ENCODE results near the gene HDDC3.

HDDC3 gene

DNA sequence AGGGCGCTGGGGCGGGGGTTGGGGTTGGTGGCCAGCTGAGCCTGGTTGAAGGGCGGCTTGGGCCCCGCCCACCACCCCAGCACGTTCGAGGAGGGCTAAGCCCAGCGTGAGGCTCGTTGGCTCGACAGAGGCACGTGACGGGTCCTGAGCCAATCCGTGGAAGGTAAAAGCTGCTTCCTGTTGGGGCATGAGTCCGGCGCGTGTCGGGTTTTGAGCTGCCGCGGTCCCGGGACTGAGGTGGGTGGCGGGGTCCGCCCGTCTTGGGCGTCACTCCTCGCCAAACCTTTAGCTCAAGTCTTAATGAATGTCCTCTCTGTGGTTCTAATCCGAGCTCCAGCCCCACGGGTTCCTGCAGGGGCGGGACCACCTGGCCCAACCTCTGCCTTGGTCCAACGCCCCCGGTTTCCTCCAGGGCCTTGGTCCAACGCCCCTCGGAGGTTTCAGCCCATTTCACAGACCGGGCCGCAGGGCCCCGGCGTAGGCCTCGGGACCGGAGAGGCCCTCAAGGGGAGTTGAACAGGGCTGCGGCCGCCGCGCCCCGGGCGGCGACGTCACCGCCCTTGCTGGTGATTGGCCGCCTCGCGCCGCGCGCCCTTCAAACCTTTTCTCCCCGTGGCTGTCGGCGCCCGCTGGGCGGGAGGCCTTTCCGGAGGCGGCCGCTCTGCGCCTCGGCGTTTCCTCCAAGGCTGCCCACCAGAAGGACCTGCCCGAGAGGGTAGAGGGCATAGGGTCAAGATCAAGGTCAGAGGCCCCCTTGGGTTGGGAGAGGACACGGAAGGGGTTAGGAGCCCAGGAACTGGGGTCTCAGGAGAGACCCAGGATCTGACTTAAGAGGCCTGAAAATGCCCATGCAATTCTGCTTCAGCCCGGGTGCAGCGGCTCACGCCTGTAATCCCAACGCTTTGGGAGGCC, 22.6 kb upstream of the HDDC3 start, which contains the start of gene RCCD1:
Gene RCCD1, plus strand, starts transcription at position 173 of the 912 bp plus-strand sequence. CDS start 1,851 bp downstream, outside the sequence.
- intact Hi-C loops (cut with DNase I): loop anchor here (2.0 to 5.0 kb wide), 2 partner anchors 37 to 316 kb away; partner anchors contain the start of gene PRC1
- DNase-seq: peak; percentile 92 to 99 (median 97)

- peak in 2 of 10 donors; percentile 28 to 63 for DNase-seq
- intact Hi-C loops (cut with DNase I): loop anchor here (2.0 to 5.0 kb wide), 2 partner anchors 38 to 317 kb away; partner anchors contain the start of gene PRC1
These were observed 21.8 kb upstream of the HDDC3 start for GRCh38 chr15:90953947-90954711.

- intact Hi-C loops (cut with DNase I): loop anchor here (5.0 kb wide), 1 partner anchor 39 kb away; the partner anchor contains the start of gene PRC1
These were observed 20.7 kb upstream of the HDDC3 start for GRCh38 chr15:90952901-90953677.

DNA sequence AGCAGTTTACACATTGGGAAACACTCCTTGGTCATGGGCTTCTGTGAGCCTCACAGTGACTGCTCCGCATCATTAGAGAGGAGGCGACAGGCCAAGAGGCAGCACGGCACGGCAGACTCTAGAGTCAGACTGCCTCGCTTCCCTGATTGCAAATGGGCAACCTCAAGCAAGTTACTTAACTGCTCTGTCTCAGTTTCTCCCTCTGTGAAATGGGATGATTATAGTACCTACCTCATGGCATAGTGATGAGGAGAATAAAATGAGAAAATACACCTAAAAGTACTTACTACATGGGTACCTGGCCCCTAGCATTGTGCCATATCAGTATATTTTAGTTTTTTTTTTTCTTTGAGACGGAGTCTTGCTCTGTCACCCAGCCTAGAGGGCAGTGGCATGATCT, 18.3 kb upstream of the HDDC3 start:
- intact Hi-C loops (cut with DNase I): loop anchor here (5.0 kb wide), 1 partner anchor 42 kb away; the partner anchor contains the start of gene PRC1
- DNase-seq: peak in 1 of 10 donors; percentile 27

More at GRCh38 chr15:90952901-90953677, 20.7 kb upstream of the HDDC3 start:
- peak in 1 of 10 donors; percentile 46 for DNase-seq

GRCh38 chr15:90949979-90950675, 17.8 kb upstream of the HDDC3 start:
- DNase-seq: peak in 3 of 10 donors; percentile 54 to 74 (median 61)
- intact Hi-C loops (cut with DNase I): loop anchor here (5.0 kb wide), 1 partner anchor 42 kb away; the partner anchor contains the start of gene PRC1

DNA sequence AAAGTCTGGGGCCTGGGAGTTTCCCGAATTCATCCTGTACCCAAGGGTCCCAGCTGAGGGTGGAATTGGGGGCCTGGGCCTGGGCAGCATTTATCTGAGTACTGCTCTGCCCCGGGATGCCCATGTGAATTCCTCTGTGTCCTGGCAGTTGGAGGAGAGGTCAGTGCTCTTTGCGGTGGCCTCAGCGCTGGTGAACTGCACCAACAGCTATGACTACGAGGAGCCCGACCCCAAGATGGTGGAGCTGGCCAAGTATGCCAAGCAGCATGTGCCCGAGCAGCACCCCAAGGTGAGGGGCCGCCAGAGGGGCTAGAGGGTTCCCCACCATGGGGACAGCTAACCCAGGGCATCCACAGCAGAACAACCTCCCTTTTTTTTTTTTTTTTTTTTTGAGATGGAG, 16.2 kb upstream of the HDDC3 start:
- peak in 3 of 10 donors; percentile 37 to 82 (median 81) for DNase-seq

GRCh38 chr15:90947577-90948357, 15.4 kb upstream of the HDDC3 start:
- intact Hi-C loops (cut with DNase I): no loop called here
- peak in 3 of 10 donors; percentile 35 to 79 (median 55) for DNase-seq

More for the DNA sequence above, 16.2 kb upstream of the HDDC3 start:
- intact Hi-C loops (cut with DNase I): no loop called here

- peak in 1 of 10 donors; percentile 42 for DNase-seq
- intact Hi-C loops (cut with DNase I): no loop called here
These were observed 14.7 kb upstream of the HDDC3 start for GRCh38 chr15:90946941-90947576.

GRCh38 chr15:90946538-90946937, 14.2 kb upstream of the HDDC3 start:
- intact Hi-C loops (cut with DNase I): no loop called here
- DNase-seq: peak in 3 of 10 donors; percentile 25 to 75 (median 50)

- peak in 1 of 10 donors; percentile 9 for DNase-seq
- intact Hi-C loops (cut with DNase I): no loop called here
These were observed 12.7 kb upstream of the HDDC3 start for GRCh38 chr15:90945091-90945490.

DNA sequence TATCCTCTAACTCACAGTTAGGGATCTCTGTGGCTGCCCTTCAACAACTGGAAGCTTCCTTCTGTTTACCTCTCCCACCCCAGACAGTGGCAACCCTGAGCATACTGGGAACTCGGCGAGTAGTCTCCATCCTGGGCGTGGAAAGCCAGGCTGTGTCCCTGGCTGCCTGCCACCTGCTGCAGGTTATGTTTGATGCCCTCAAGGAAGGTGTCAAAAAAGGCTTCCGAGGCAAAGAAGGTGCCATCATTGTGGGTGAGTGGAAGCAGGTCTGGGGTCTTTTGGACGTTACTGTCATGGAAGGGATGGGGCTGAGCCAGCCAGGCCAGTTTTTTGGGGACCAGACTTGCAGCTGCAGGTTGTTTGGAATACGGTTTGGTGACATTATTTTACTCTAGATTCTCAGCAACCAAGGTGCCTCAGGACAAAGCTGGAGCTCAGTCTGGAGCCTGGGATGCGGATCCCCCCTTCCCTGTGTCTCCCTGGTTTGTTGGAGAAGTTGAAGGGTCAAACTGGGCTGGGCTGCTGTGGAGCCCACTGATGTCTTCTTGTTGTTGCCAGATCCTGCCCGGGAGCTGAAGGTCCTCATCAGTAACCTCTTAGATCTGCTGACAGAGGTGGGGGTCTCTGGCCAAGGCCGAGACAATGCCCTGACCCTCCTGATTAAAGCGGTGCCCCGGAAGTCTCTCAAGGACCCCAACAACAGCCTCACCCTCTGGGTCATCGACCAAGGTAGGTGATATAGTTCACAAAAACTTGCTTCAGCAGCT, 10.2 kb upstream of the HDDC3 start:
- intact Hi-C loops (cut with DNase I): no loop called here

GRCh38 chr15:90941038-90941437, 8.7 kb upstream of the HDDC3 start:
- intact Hi-C loops (cut with DNase I): no loop called here
- peak in 2 of 10 donors; percentile 2 to 50 for DNase-seq

More for the DNA sequence above, 10.2 kb upstream of the HDDC3 start:
- peak in 2 of 10 donors; percentile 8 to 60 for DNase-seq

DNA sequence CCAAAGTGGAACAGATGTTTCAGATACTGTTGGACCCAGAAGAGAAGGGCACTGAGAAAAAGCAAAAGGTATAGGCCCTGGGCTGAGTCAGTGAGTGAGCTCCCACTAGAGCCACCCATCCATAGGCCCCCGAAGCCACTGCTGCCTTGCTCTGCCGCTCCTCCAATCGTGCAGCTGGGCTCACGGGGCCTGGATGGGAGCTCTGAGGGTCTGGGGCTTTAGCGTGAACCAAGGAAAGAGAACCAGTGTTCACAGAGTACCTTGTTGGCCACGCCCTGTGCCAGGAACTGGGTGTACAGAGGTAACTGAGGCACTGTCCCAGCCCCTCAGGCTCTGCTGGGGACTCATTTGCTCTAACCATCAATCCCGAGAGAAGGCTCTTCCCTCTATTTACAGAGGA, 7.4 kb upstream of the HDDC3 start:
- peak in 2 of 10 donors; percentile 7 to 70 for DNase-seq
- intact Hi-C loops (cut with DNase I): no loop called here

DNA sequence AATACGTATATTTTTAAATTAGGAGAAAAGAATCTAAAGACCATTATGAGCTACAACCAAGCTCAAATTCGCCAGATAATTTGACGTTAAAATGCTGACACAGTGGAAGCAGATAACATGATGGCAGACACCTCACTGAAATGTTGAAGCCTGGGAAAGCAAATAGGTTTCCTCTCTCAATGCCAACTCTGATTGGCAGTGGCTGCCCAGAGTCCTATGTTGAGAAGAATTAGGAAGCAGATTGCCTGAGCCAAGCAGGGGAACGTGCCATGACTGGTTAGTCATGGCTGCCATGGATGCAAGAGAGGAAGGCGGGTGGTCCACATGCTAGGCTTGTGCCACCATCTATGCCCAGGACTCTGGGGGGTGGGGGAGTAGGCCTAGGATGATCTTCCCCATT, 5.9 kb upstream of the HDDC3 start:
- intact Hi-C loops (cut with DNase I): no loop called here
- peak in 1 of 10 donors; percentile 22 for DNase-seq

DNA sequence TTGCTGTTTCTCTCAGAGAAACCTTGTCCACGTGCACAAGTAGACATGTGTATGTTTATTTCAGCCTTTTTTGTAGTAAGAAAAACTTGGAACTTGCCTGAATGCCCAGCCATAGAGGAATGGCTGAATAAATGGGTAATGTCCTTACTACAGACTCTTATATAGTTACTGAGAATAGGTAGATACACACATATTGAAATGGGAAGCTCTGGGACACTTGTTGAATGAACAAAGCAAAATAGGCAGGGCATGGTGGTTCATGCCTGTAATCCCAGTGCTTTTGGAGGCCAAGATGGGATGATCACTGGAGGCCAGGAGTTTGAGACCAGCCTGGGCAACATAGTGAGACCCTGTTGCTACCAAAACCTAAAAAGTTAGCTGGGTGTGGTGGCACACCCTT, 4.5 kb upstream of the HDDC3 start:
- DNase-seq: no peak
- intact Hi-C loops (cut with DNase I): no loop called here

DNA sequence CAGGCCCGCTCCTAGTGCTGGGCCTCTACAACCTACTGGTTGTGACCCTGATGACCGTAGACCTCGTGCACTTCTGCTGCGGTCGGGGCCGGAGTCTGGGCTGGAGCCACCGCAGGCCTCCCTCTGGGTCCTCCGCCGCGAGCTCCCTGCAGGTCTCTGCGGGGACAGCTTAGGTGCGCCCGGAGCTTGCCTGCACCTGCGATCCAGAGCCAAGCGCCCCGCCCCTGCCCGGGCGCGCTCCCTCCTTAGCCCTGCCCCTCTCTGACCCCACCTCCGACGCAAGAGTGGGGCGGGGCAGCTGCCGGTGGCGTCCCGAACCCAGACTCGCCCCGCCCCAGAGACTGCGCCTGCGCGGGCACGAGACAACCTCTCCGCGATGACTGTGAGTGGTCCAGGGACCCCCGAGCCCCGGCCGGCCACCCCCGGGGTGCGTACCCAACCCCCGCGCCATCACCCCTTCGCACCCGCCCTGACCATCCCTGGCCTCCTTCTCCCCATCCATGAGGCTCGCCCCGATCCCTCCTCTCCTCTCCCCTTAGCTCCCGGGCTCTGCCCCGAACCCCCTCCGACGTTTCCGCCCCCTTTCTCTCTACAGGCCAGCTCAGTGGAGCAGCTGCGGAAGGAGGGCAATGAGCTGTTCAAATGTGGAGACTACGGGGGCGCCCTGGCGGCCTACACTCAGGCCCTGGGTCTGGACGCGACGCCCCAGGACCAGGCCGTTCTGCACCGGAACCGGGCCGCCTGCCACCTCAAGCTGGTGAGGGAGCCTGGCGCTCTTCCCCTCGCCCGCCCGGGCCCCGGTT, 2.8 kb upstream of the HDDC3 start, which contains the start of gene UNC45A:
Gene UNC45A, plus strand, starts transcription at position 337 of the 803 bp plus-strand sequence. Its CDS starts 40 bp downstream, at position 377.
- intact Hi-C loops (cut with DNase I): loop anchor here (1.0 to 2.0 kb wide), 2 partner anchors 33 to 286 kb away; no protein-coding TSS in a partner anchor
- peak; percentile 81 to 99 (median 92) for DNase-seq

Measured in posterior cingulate gyrus (tissue), 11 donors.